Ascending aorta (tissue), 2 donors: ENCODE measurements around the gene NFS1. TPM values are rescaled to one million over a fixed set of nuclear protein-coding genes. Genes with fewer than 3 reads are reported as not detected.

Experiments used
- DNase-seq, 2 donors: peaks; one replicate each; pipeline ENCODE4 v3.0.0-alpha.2; 2019; ENCODE audit warnings: low spot score in 2 of 2
- H3K27ac ChIP-seq, 2 donors: fragments of 200-600 bp; sonication (generic); one replicate each; pipeline ENCODE4 v1.5.1; 2016 to 2017; ENCODE audit warnings: mild to moderate bottlenecking in 1 of 2
- H3K27me3 ChIP-seq: fragments of 200-600 bp; sonication (generic); one replicate; pipeline ENCODE4 v1.5.1; 2017
- H3K36me3 ChIP-seq, 2 donors: fragments of 200-600 bp; sonication (generic); one replicate each; pipeline ENCODE4 v1.5.1; 2016
- H3K4me1 ChIP-seq, 2 donors: fragments of 200-600 bp; sonication (generic); one replicate each; pipeline ENCODE4 v1.5.1; 2016 to 2017; ENCODE audit warnings: mild to moderate bottlenecking in 1 of 2
- H3K4me3 ChIP-seq, 2 donors: fragments of 200-600 bp; sonication (generic); one replicate each; pipeline ENCODE4 v1.5.1; 2016 to 2017; ENCODE audit warnings: mild to moderate bottlenecking in 1 of 2
- H3K9me3 ChIP-seq, 2 donors: fragments of 200-600 bp; sonication (generic); one replicate each; pipeline ENCODE4 v1.5.1; 2016
- intact Hi-C: fragments of 100-400 bp; cut with DNase I; formaldehyde crosslinking; loops from one replicate; pipeline ENCODE4 v1.15.1; 2023
- total RNA-seq: library from RNA; depleted of rRNA; stranded (reverse); fragments of >200 nt; gene quantifications from one replicate; pipeline ENCODE4 v1.1.0, GENCODE V29; 2016
- TF ChIP-seq, protein P1 (sequence below), 3 experiments: fragments of 200-600 bp in 2 of 3; fragments of 450-650 bp in 1 of 3; sonication (generic) in 2 of 3; IDR thresholded peaks; one replicate each; pipeline ENCODE4 v1.5.1; 2016 to 2019; ENCODE audit warnings: antibody characterized with exemption in 3 of 3, mild to moderate bottlenecking in 1 of 3, moderate library complexity in 1 of 3

Gene NFS1
- total RNA-seq, 1 donor from 2014 or later: 62.2 TPM

DNA sequence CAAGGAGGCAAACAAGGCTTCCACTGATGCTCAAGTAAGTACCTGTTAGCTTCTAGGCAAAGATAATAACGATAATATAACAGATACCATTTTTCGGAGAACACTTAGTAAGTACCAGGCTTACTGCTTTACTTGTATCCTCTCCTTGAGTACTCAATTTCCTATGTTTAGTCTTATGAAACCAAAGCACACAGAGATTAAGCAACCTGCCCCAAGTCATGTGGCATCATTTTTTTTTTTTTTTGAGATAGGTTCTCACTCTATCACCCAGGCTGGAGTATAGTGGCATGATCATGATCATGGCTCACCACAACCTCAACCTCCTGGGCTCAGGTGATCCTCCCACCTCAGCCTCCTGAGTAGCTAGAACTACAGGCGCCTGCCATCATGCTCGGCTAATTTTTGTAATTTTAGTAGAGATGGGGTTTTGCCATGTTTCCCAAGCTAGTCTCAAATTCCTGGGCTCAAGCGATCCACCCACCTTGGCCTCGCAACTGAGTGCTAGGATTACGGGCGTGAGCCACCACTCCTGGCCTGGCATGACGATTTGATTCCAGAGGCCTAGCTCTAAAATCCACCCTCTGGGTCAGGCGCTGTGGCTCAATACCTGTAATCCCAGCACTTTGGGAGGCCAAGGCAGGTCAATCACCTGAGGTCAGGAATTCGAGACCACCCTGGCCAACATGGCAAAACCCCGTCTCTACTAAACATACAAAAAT, 69.6 kb downstream of the NFS1 start:
- Histone ChIP-seq H3K9me3 (no peaks in the 10 kb centered on the region), H3K27ac (no peak overlapping the region), H3K27me3 (no peaks in the 10 kb centered on the region), H3K4me3 (no peak overlapping the region), H3K4me1 (no peaks in the 10 kb centered on the region), H3K36me3 (peaks cover 70 to 80% of the 10 kb centered on the region in 2 donors)
- intact Hi-C loops: no loop called here
- no peak for DNase-seq
- TF ChIP-seq, protein P1, sequence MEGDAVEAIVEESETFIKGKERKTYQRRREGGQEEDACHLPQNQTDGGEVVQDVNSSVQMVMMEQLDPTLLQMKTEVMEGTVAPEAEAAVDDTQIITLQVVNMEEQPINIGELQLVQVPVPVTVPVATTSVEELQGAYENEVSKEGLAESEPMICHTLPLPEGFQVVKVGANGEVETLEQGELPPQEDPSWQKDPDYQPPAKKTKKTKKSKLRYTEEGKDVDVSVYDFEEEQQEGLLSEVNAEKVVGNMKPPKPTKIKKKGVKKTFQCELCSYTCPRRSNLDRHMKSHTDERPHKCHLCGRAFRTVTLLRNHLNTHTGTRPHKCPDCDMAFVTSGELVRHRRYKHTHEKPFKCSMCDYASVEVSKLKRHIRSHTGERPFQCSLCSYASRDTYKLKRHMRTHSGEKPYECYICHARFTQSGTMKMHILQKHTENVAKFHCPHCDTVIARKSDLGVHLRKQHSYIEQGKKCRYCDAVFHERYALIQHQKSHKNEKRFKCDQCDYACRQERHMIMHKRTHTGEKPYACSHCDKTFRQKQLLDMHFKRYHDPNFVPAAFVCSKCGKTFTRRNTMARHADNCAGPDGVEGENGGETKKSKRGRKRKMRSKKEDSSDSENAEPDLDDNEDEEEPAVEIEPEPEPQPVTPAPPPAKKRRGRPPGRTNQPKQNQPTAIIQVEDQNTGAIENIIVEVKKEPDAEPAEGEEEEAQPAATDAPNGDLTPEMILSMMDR (IDR thresholded peaks at IDR 0.05): no peak

DNA sequence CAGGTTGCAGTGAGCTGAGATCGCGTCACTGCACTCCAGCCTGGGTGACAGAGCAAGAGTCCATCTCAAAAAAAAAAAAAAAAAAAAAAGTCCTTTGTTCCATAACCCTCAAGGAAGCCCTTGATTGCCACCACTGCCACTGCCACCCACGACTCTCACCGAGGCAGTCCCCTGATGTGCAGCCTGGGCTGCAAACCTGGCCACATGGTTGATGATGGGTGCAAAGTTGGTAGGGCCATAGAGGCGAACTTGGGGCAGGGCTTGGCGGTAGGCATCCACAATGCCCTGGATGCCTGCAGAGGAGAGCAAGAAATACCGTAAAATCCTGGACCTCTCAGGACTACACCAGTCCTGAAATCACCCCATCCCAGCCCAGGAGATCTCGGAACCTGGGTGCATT, 72.0 kb downstream of the NFS1 start:
- TF ChIP-seq, protein P1 (IDR thresholded peaks at IDR 0.05): no peak
- intact Hi-C loops: no loop called here
- Histone ChIP-seq H3K27ac (no peak overlapping the region), H3K4me1 (no peaks in the 10 kb centered on the region), H3K4me3 (no peak overlapping the region), H3K9me3 (no peaks in the 10 kb centered on the region), H3K36me3 (peaks cover 72 to 74% of the 10 kb centered on the region in 2 donors), H3K27me3 (no peaks in the 10 kb centered on the region)
- DNase-seq: no peak

DNA sequence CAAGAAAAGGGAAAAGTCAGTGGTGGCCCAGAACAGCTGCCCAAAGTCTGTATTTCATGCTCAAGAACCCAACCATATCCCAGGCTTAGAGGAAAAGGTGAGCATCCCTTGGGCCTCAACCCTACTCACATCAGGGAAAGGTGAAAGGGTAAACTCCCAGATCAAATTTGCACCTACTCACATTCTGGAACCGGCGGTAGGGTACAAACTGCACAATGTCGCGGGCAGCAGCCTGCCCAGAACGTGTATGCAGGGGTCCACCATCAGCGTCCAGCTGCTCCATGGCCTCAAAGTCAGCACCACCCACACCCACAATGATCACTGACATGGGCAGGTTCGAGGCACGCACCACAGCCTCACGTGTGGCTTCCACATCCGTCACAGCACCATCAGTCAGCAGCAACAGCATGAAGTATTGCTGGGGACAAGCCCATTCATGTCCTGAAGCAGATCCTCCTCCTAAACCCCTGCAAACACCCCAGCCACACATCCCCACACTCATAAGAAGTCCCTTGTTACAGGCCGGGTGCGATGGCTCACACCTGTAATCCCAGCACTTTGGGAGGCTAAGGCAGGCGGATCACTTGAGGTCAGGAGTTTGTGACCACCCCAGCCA, 72.7 kb downstream of the NFS1 start:
- intact Hi-C loops: no loop called here
- TF ChIP-seq, protein P1 (IDR thresholded peaks at IDR 0.05): no peak
- Histone ChIP-seq H3K27ac (no peak overlapping the region), H3K27me3 (no peaks in the 10 kb centered on the region), H3K4me1 (no peaks in the 10 kb centered on the region), H3K36me3 (peaks cover 66 to 68% of the 10 kb centered on the region in 2 donors), H3K4me3 (no peak overlapping the region), H3K9me3 (no peaks in the 10 kb centered on the region)
- DNase-seq: no peak

DNA sequence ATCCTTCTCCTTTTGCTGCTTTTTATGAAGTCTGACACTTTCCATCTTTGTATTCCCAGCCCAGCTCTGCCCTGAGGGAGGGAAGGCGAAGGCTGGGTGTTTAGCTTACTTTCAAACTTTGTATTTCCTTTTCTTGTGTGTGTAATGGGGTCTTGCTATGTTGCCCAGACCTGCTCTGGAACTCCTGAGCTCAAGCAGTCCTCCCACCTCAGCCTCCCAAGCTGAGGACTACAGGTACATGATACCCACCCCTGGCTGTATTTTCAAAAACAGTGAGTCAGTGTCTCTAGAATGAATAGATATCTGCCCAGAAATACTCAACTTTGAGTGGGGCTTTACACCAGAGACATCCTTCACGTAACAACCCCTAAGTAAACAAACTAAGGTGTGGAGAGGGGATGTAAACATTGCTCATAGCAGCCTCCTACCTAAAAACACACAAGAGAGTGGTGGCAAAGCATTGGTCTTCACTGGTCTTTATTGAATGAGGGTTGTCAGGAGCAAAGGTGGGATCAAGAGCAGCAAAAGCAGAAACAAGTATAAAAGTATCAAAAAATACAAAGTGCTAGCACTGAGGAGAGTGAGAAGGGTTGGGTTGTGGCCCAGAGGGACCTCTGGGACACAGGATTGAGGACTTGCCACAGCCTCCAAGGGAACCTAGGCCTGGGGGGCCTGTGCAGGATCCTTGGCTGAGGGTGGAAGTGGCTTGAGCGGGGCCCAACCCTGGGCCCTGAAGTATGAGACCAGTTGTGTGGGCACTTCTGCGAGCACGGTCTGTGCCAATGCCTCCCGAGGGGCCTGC, 73.4 kb downstream of the NFS1 start:
- no peaks in the 10 kb centered on the region for H3K9me3 ChIP-seq
- H3K27me3 ChIP-seq: no peaks in the 10 kb centered on the region
- no peak overlapping the region for H3K27ac ChIP-seq
- DNase-seq: no peak
- H3K36me3 ChIP-seq: peaks cover 59 to 61% of the 10 kb centered on the region in 2 donors
- H3K4me3 ChIP-seq: no peak overlapping the region
- intact Hi-C loops: no loop called here
- TF ChIP-seq, protein P1 (IDR thresholded peaks at IDR 0.05): no peak
- no peaks in the 10 kb centered on the region for H3K4me1 ChIP-seq

DNA sequence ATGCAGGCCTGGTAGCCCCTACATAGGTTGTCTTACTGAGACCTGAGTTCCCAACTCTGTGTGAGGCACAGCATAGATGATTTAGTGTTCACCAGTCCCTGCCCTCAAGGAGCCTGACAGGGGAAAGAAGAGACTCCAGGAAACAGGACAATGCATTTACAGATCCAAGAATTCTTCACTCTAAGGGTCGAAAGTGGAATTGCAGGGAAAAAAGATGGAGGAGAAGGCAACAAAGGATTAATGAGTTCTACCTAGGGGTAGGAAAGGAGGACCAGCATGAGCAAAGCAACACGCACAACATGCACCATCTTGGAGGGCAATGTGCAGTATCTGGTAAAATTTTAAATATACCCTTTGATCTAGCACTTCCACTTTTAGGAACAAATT, 77.6 kb downstream of the NFS1 start:
- no peak for DNase-seq
- intact Hi-C loops: no loop called here
- H3K27me3 ChIP-seq: no peaks in the 10 kb centered on the region
- no peak overlapping the region for H3K27ac ChIP-seq
- peaks cover 5 to 13% of the 10 kb centered on the region in 2 donors for H3K4me1 ChIP-seq
- H3K4me3 ChIP-seq: no peak overlapping the region
- H3K9me3 ChIP-seq: no peaks in the 10 kb centered on the region
- peaks cover 20 to 21% of the 10 kb centered on the region in 2 donors for H3K36me3 ChIP-seq
- TF ChIP-seq, protein P1 (IDR thresholded peaks at IDR 0.05): no peak
